Measurements from ENCODE around the gene FAM217B. TPM values are rescaled to one million over a fixed set of nuclear protein-coding genes. Genes with fewer than 3 reads are reported as not detected.
A peak's percentile ranks its signal among the peaks of the same experiment; 100 is the strongest.

FAM217B gene
- total and polyA plus RNA-seq, 2 of the 8 experiments (the other 6 are each of a cell fraction or from before 2014, with no cell fraction given) = 5.4 to 28.5 TPM

- H2BK12ac ChIP-seq (ENCODE audit: low read depth, low read length) = no peak within 1 kb of the TSS
- no peak within 1 kb of the TSS for H3K4ac ChIP-seq (replicated peaks; ENCODE audit: insufficient read length, low read depth, low read length)
- no peak within 1 kb of the TSS for H4K5ac ChIP-seq (ENCODE audit: insufficient read length, low read depth, low read length)
- ChIA-PET CTCF (ENCODE audit: partially characterized antibody) (interaction anchor here (0.9 to 3.5 kb wide), 9 partner anchors 11 to 103 kb away, joined by 3 to 23 read pairs (median 4); partner anchors contain the start of gene CDH26), POLR2A (ENCODE audit: partially characterized antibody) (no interaction called here)
- H2BK120ac ChIP-seq (replicated peaks; ENCODE audit: low read depth, low read length) = no peak within 1 kb of the TSS
- peak within 1 kb of the TSS; percentile 57 for H4K8ac ChIP-seq (ENCODE audit: extremely low read depth, insufficient read depth, low read length)
- H3K4me2 ChIP-seq (ENCODE audit: insufficient read depth in 1 of 2, low read depth in 2 of 2, low read length in 2 of 2) = peak within 1 kb of the TSS; percentile 37 to 91
- H3K9ac ChIP-seq (replicated peaks in 1 of 4; ENCODE audit: extremely low read depth in 1 of 4, low read depth in 3 of 4, low read length in 3 of 4) = no peak within 1 kb of the TSS; a peak in 1 of 7 replicates
- DNase-seq (ENCODE audit: low read depth in 1 of 2, low spot score in 2 of 2) = no peak
- H3K23ac ChIP-seq (ENCODE audit: insufficient read length) = no peak within 1 kb of the TSS
- H3K23me2 ChIP-seq (ENCODE audit: low read depth, low read length) = peaks cover 6% of the 10 kb centered on the region; the same call in 1 of the 2 replicates
- no peak within 1 kb of the TSS for H2BK5ac ChIP-seq (ENCODE audit: low read depth, low read length)
- no peaks in the 10 kb centered on the region for H3K79me1 ChIP-seq (ENCODE audit: low read depth, low read length)
- H3K36me3 ChIP-seq (ENCODE audit: control insufficient read depth in 2 of 4, insufficient read depth in 4 of 4, low read length in 3 of 4) = peaks cover 0 to 6% (median 0%) of the 10 kb centered on the region in 4 experiments; a peak in 2 of 8 replicates
- no peak within 1 kb of the TSS for H2BK20ac ChIP-seq (ENCODE audit: low read length)
- H3K79me2 ChIP-seq (ENCODE audit: control insufficient read depth in 1 of 2, insufficient read depth in 2 of 2, low read length in 2 of 2) = no peaks in the 10 kb centered on the region
- H2AFZ ChIP-seq (ENCODE audit: low read length) = peak within 1 kb of the TSS; percentile 98
- no peak within 1 kb of the TSS for H4K91ac ChIP-seq (replicated peaks; ENCODE audit: insufficient read length, low read length)
- no peak within 1 kb of the TSS for H3K27ac ChIP-seq (ENCODE audit: low read depth, low read length)
- H2AK5ac ChIP-seq (ENCODE audit: low read depth, low read length) = no peak within 1 kb of the TSS
- H3K18ac ChIP-seq (ENCODE audit: extremely low read depth, low read length) = no peak within 1 kb of the TSS; the same call in 1 of the 2 replicates
- no peak within 1 kb of the TSS for H3K56ac ChIP-seq (replicated peaks; ENCODE audit: insufficient read length, low read depth, low read length)
- peak within 1 kb of the TSS; percentile 27 to 63 (median 41) for H3K4me3 ChIP-seq (ENCODE audit: extremely low read depth in 1 of 4, insufficient read depth in 2 of 4, low read depth in 3 of 4, low read length in 4 of 4)
- peaks cover 0 to 24% (median 19%) of the 10 kb centered on the region in 4 experiments; a peak in 6 of 7 replicates for H3K27me3 ChIP-seq (replicated peaks in 1 of 4; ENCODE audit: control insufficient read depth in 3 of 4, extremely low read depth in 1 of 4, insufficient read depth in 3 of 4, low read length in 3 of 4)
- FAIRE-seq = no peak
- H3K4me1 ChIP-seq (replicated peaks in 1 of 4; ENCODE audit: control insufficient read depth in 3 of 4, insufficient read depth in 4 of 4, low read length in 3 of 4) = no peaks in the 10 kb centered on the region
- no peak within 1 kb of the TSS for H2BK15ac ChIP-seq (ENCODE audit: low read length)
- no peaks in the 10 kb centered on the region for H4K20me1 ChIP-seq (replicated peaks in 1 of 2; ENCODE audit: control insufficient read depth in 1 of 2, insufficient read depth in 2 of 2, low read length in 2 of 2)
- H3K9me3 ChIP-seq (ENCODE audit: insufficient read depth in 2 of 2, low read depth in 1 of 2, low read length in 1 of 2) = peaks cover 0 to 10% of the 10 kb centered on the region in 2 experiments; a peak in 2 of 4 replicates
- 90% methylated on average over 8 of the region's 65 CpGs; no CpG with 5 or more reads in 1 of the 2 experiments for WGBS, 2 experiments (ENCODE audit: extremely low coverage in 1 of 2, insufficient coverage in 1 of 2, insufficient read length in 1 of 2, insufficient replicate concordance in 2 of 2, low coverage in 1 of 2, low lambda C conversion rate in 2 of 2, missing lambda C conversion rate in 1 of 2)
- H3K14ac ChIP-seq (ENCODE audit: insufficient read length) = no peak within 1 kb of the TSS
- no peak for TF ChIP-seq SIRT6 (IDR thresholded peaks at IDR 0.05; ENCODE audit: low read length)
- no peak for TF ChIP-seq CREB1 (IDR thresholded peaks at IDR 0.05)
- peak; percentile 98 for TF ChIP-seq E2F6 (IDR thresholded peaks at IDR 0.05)
- TF ChIP-seq SP4 (IDR thresholded peaks at IDR 0.05; ENCODE audit: low read length) = no peak
- TF ChIP-seq RFX5 (IDR thresholded peaks at IDR 0.05; ENCODE audit: borderline replicate concordance, low read depth, low read length) = no peak
- peak; percentile 36 for TF ChIP-seq RNF2 (IDR thresholded peaks at IDR 0.05; ENCODE audit: borderline replicate concordance, low read depth, low read length, missing control alignments, poor library complexity, severe bottlenecking)
- no peak for TF ChIP-seq POLR2A (IDR thresholded peaks at IDR 0.05; ENCODE audit: control extremely low read depth in 1 of 2, low read depth in 2 of 2, low read length in 2 of 2)
Measured at GRCh38 chr20:59933296-59933848, 6.8 kb upstream of the FAM217B start, which contains the start of gene SYCP2. TSS of gene SYCP2 (minus strand) at chr20:59933637. CDS start at chr20:59922413, 11,224 bp downstream.

All from H1 (cell line).